GM12878 (cell line): ENCODE measurements around the gene HAND2. TPM values are rescaled to one million over a fixed set of nuclear protein-coding genes. Genes with fewer than 3 reads are reported as not detected.

Experiments
- polyA plus RNA-seq, 11 experiments: library from polyadenylated mRNA; depleted of rRNA in 4 of 11; unstranded in 6 of 11; stranded (reverse) in 5 of 11; fragments of >200 nt; fragmentation: Nextera tagmentation in 4 of 11; fragmentation: Illumina TruSeq in 1 of 11; extraction: Ambion mirVana in 4 of 11; extraction: Trizol in 1 of 11; gene quantifications; 1 replicate in 1 of 11; 2 replicates in 10 of 11; pipeline versions ENCODE4 v1.2.1 to v1.2.3, GENCODE V29; 2011 to 2016; ENCODE audit warnings: inconsistent platforms in 2 of 11, missing spikeins in 2 of 11, low read depth in 1 of 11
- total RNA-seq, 4 experiments: library from RNA; depleted of rRNA in 3 of 4; stranded (reverse); fragments of >200 nt in 3 of 4; fragmentation: Illumina TruSeq in 1 of 4; extraction: Trizol in 1 of 4; gene quantifications; 2 replicates each; pipeline versions ENCODE4 v1.2.1 to v1.2.3, GENCODE V29; 2013 to 2021

HAND2 gene
- total and polyA plus RNA-seq, 10 of the 15 experiments (the other 5 are each of a cell fraction or from before 2014, with no cell fraction given) = 0.09 TPM; not detected in 9

Other genes starting within 250 kb of the HAND2 start
- gene HMGB2, start 195.9 kb downstream of the HAND2 start, total RNA-seq (2014; rRNA removed) = 260 and 307 TPM in 2 replicates
- 580 and 598 TPM in 2 replicates for gene HMGB2, start 195.9 kb downstream of the HAND2 start, total RNA-seq (2014; rRNA removed; fragmentation: Illumina TruSeq; extraction: Trizol)
- 314 and 323 TPM in 2 replicates for gene HMGB2, start 195.9 kb downstream of the HAND2 start, total RNA-seq (2021)
- 420 and 773 TPM in 2 replicates for gene HMGB2, start 195.9 kb downstream of the HAND2 start, polyA plus RNA-seq (2011; rRNA removed)
- 756 and 851 TPM in 2 replicates for gene HMGB2, start 195.9 kb downstream of the HAND2 start, polyA plus RNA-seq (2014; fragmentation: Illumina TruSeq; extraction: Trizol)
- gene HMGB2, start 195.9 kb downstream of the HAND2 start, polyA plus RNA-seq (2014; fragmentation: Nextera tagmentation; extraction: Ambion mirVana) = 100 to 1,000 TPM; 858 to 954 TPM
- 358 and 471 TPM in 2 replicates for gene HMGB2, start 195.9 kb downstream of the HAND2 start, polyA plus RNA-seq (2014; rRNA removed)
- 100 to 1,000 TPM; 931 to 961 TPM for gene HMGB2, start 195.9 kb downstream of the HAND2 start, polyA plus RNA-seq (2016; fragmentation: Nextera tagmentation; extraction: Ambion mirVana)
- gene SAP30, start 159.3 kb downstream of the HAND2 start, total RNA-seq (2014; rRNA removed) = 23.1 and 28.4 TPM in 2 replicates
- 28.9 and 29.7 TPM in 2 replicates for gene SAP30, start 159.3 kb downstream of the HAND2 start, total RNA-seq (2014; rRNA removed; fragmentation: Illumina TruSeq; extraction: Trizol)
- gene SAP30, start 159.3 kb downstream of the HAND2 start, total RNA-seq (2021) = 26.0 and 29.6 TPM in 2 replicates
- 56.9 and 106 TPM in 2 replicates for gene SAP30, start 159.3 kb downstream of the HAND2 start, polyA plus RNA-seq (2011; rRNA removed)
- 16.3 and 18.3 TPM in 2 replicates for gene SAP30, start 159.3 kb downstream of the HAND2 start, polyA plus RNA-seq (2014; fragmentation: Illumina TruSeq; extraction: Trizol)
- 10 to 100 TPM in 1 of 2 experiments, 1 to 10 TPM in 1; 5.4 to 24.0 TPM for gene SAP30, start 159.3 kb downstream of the HAND2 start, polyA plus RNA-seq (2014; fragmentation: Nextera tagmentation; extraction: Ambion mirVana)
- 30.0 and 31.7 TPM in 2 replicates for gene SAP30, start 159.3 kb downstream of the HAND2 start, polyA plus RNA-seq (2014; rRNA removed)
- gene SAP30, start 159.3 kb downstream of the HAND2 start, polyA plus RNA-seq (2016; fragmentation: Nextera tagmentation; extraction: Ambion mirVana) = 1 to 10 TPM; 5.0 to 9.9 TPM
- not detected in 2 replicates for gene SCRG1, start 131.1 kb downstream of the HAND2 start, total RNA-seq (2014; rRNA removed)
- gene SCRG1, start 131.1 kb downstream of the HAND2 start, total RNA-seq (2014; rRNA removed; fragmentation: Illumina TruSeq; extraction: Trizol) = not detected in 2 replicates
- not detected in 2 replicates for gene SCRG1, start 131.1 kb downstream of the HAND2 start, total RNA-seq (2021)
- not detected in 2 replicates for gene SCRG1, start 131.1 kb downstream of the HAND2 start, polyA plus RNA-seq (2011; rRNA removed)
- not detected in 2 replicates for gene SCRG1, start 131.1 kb downstream of the HAND2 start, polyA plus RNA-seq (2014; fragmentation: Illumina TruSeq; extraction: Trizol)
- gene SCRG1, start 131.1 kb downstream of the HAND2 start, polyA plus RNA-seq (2014; fragmentation: Nextera tagmentation; extraction: Ambion mirVana) = under 1 TPM in 1 of 2 experiments, not detected in 1; 0.02 TPM
- gene SCRG1, start 131.1 kb downstream of the HAND2 start, polyA plus RNA-seq (2014; rRNA removed) = not detected in 2 replicates
- gene SCRG1, start 131.1 kb downstream of the HAND2 start, polyA plus RNA-seq (2016; fragmentation: Nextera tagmentation; extraction: Ambion mirVana) = under 1 TPM; 0.54 to 0.58 TPM